ENCODE results near the gene UGT1A5. TPM values are rescaled to one million over a fixed set of nuclear protein-coding genes. Genes with fewer than 3 reads are reported as not detected.

UGT1A5 gene
- total RNA-seq, 1 experiment from 2014 or later = 7.1 TPM

- TF ChIP-seq CTCF (IDR thresholded peaks at IDR 0.05; ENCODE audit: unreplicated experiment) = no peak
- BruUV-seq (replicated peaks) = no TSS peak
- peak; percentile 45 for DNase-seq
- Mint-ChIP-seq H3K36me3 (ENCODE audit: insufficient read depth, unreplicated experiment) (no peaks in the 10 kb centered on the region), H3K9me3 (ENCODE audit: low read depth, unreplicated experiment) (no peaks in the 10 kb centered on the region), H3K27me3 (ENCODE audit: unreplicated experiment) (no peaks in the 10 kb centered on the region), H3K27ac (ENCODE audit: unreplicated experiment) (no peak overlapping the region), H3K4me1 (ENCODE audit: low read depth, unreplicated experiment) (peaks cover 14% of the 10 kb centered on the region), H3K4me3 (ENCODE audit: low read depth, unreplicated experiment) (no peak overlapping the region)
- CTCF ChIA-PET = no interaction called here
- intact Hi-C loops (cut with micrococcal nuclease; ENCODE audit: unreplicated experiment) = no loop called here
Measured at GRCh38 chr2:233801357-233802131, 88.8 kb downstream of the UGT1A5 start.

GRCh38 chr2:233802132-233802815, 89.6 kb downstream of the UGT1A5 start:
- DNase-seq = no peak
- no TSS peak for BruUV-seq (replicated peaks)
- no peak for TF ChIP-seq CTCF (IDR thresholded peaks at IDR 0.05; ENCODE audit: unreplicated experiment)
- CTCF ChIA-PET = no interaction called here
- Mint-ChIP-seq H3K27ac (ENCODE audit: unreplicated experiment) (no peak overlapping the region), H3K27me3 (ENCODE audit: unreplicated experiment) (no peaks in the 10 kb centered on the region), H3K4me3 (ENCODE audit: low read depth, unreplicated experiment) (no peak overlapping the region), H3K4me1 (ENCODE audit: low read depth, unreplicated experiment) (peaks cover 14% of the 10 kb centered on the region), H3K36me3 (ENCODE audit: insufficient read depth, unreplicated experiment) (no peaks in the 10 kb centered on the region), H3K9me3 (ENCODE audit: low read depth, unreplicated experiment) (no peaks in the 10 kb centered on the region)
- intact Hi-C loops (cut with micrococcal nuclease; ENCODE audit: unreplicated experiment) = no loop called here

GRCh38 chr2:233803292-233803911, 90.7 kb downstream of the UGT1A5 start:
- no peak for DNase-seq
- no TSS peak for BruUV-seq (replicated peaks)
- no peak overlapping the region for H3K4me3 Mint-ChIP-seq (ENCODE audit: low read depth, unreplicated experiment)
- no peak for TF ChIP-seq CTCF (IDR thresholded peaks at IDR 0.05; ENCODE audit: unreplicated experiment)
- intact Hi-C loops (cut with micrococcal nuclease; ENCODE audit: unreplicated experiment) = no loop called here
- H3K9me3 Mint-ChIP-seq (ENCODE audit: low read depth, unreplicated experiment) = no peaks in the 10 kb centered on the region
- CTCF ChIA-PET = no interaction called here
- H3K27ac Mint-ChIP-seq (ENCODE audit: unreplicated experiment) = no peak overlapping the region
- H3K4me1 Mint-ChIP-seq (ENCODE audit: low read depth, unreplicated experiment) = peaks cover 14% of the 10 kb centered on the region
- no peaks in the 10 kb centered on the region for H3K27me3 Mint-ChIP-seq (ENCODE audit: unreplicated experiment)
- H3K36me3 Mint-ChIP-seq (ENCODE audit: insufficient read depth, unreplicated experiment) = no peaks in the 10 kb centered on the region

GRCh38 chr2:233803994-233804393, 91.3 kb downstream of the UGT1A5 start:
- H3K27ac Mint-ChIP-seq (ENCODE audit: unreplicated experiment) = no peak overlapping the region
- no peaks in the 10 kb centered on the region for H3K9me3 Mint-ChIP-seq (ENCODE audit: low read depth, unreplicated experiment)
- CTCF ChIA-PET = no interaction called here
- no TSS peak for BruUV-seq (replicated peaks)
- H3K4me3 Mint-ChIP-seq (ENCODE audit: low read depth, unreplicated experiment) = no peak overlapping the region
- intact Hi-C loops (cut with micrococcal nuclease; ENCODE audit: unreplicated experiment) = no loop called here
- DNase-seq = no peak
- H3K36me3 Mint-ChIP-seq (ENCODE audit: insufficient read depth, unreplicated experiment) = no peaks in the 10 kb centered on the region
- H3K4me1 Mint-ChIP-seq (ENCODE audit: low read depth, unreplicated experiment) = peaks cover 14% of the 10 kb centered on the region
- H3K27me3 Mint-ChIP-seq (ENCODE audit: unreplicated experiment) = peaks cover 2% of the 10 kb centered on the region
- no peak for TF ChIP-seq CTCF (IDR thresholded peaks at IDR 0.05; ENCODE audit: unreplicated experiment)
